ENCODE data around the gene FGD5. TPM values are rescaled to one million over a fixed set of nuclear protein-coding genes. Genes with fewer than 3 reads are reported as not detected.

FGD5 gene
- polyA plus RNA-seq, 1 donor (not counting 4 experiments of a cell fraction or from before 2014, with no cell fraction given) = not detected

DNA sequence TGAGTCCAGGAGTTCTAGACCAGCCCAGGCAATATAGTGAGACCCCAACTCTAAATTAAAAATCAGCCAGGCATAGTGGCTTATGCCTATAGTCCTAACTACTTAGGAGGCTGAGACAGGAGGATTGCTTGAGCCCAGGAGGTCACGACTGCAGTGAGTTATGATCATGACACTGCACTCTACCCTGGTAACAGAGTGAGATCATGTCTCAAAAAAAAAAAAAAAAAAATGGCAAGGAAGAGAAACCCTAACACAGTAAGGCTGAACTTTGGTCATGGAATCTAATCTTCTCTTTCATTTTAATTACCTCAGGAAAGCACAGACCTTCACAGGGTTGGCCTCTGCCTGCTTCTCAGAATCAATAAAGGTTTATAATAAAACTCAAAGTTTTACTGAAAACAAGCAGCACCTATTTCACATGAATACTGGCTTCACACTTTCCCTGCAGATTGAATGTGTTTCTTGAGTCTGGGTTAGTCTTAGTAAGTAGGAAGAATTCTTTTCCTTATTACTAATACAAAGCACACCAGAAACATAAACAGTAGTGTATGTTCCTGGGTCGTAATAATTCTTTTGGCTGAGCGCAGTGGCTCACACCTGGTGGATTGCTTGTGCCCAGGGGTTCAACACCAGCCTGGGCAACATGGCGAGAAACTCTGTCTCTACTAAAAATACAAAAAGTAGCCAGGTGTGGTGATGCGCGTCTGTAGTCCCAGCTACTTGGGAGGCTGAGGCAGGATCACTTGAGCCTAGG lies 117.0 kb downstream of the FGD5 start:
- Histone ChIP-seq H3K4me1 (ENCODE audit: control insufficient read depth, extremely low read depth, insufficient read depth, low read length) (no peaks in the 10 kb centered on the region), H3K9ac (ENCODE audit: control insufficient read depth, extremely low read depth, insufficient read depth, low read length) (no peak overlapping the region), H3K36me3 (ENCODE audit: control insufficient read depth in 2 of 2, extremely low read depth in 1 of 2, insufficient read depth in 2 of 2, low read length in 2 of 2) (no peaks in the 10 kb centered on the region), H3K4me2 (ENCODE audit: control insufficient read depth, extremely low read depth, insufficient read depth, low read depth, low read length) (no peak overlapping the region), H4K20me1 (ENCODE audit: control insufficient read depth, extremely low read depth, insufficient read depth, low read length) (no peaks in the 10 kb centered on the region), H3K27ac (ENCODE audit: control insufficient read depth, insufficient read depth, low read length) (no peak overlapping the region), H3K4me3 (ENCODE audit: control insufficient read depth in 2 of 3, extremely low read depth in 1 of 3, insufficient read depth in 2 of 3, low read depth in 1 of 3, low read length in 3 of 3) (no peak overlapping the region), H3K9me3 (ENCODE audit: control insufficient read depth, low read depth, low read length) (no peaks in the 10 kb centered on the region), H2AFZ (ENCODE audit: control insufficient read depth, low read length) (no peak overlapping the region), H3K79me2 (ENCODE audit: control insufficient read depth, insufficient read depth, low read length) (no peaks in the 10 kb centered on the region), H3K9me1 (ENCODE audit: control insufficient read depth, extremely low read depth, insufficient read depth, low read length) (no peaks in the 10 kb centered on the region), H3K27me3 (ENCODE audit: control insufficient read depth, extremely low read depth, insufficient read depth, low read length) (no peaks in the 10 kb centered on the region)
- dilution Hi-C loops (cut with MboI; ENCODE audit: extremely low pct_ligation_motif_present, low sequenced_read_pairs) = no loop called here
- TF ChIP-seq, protein P1, sequence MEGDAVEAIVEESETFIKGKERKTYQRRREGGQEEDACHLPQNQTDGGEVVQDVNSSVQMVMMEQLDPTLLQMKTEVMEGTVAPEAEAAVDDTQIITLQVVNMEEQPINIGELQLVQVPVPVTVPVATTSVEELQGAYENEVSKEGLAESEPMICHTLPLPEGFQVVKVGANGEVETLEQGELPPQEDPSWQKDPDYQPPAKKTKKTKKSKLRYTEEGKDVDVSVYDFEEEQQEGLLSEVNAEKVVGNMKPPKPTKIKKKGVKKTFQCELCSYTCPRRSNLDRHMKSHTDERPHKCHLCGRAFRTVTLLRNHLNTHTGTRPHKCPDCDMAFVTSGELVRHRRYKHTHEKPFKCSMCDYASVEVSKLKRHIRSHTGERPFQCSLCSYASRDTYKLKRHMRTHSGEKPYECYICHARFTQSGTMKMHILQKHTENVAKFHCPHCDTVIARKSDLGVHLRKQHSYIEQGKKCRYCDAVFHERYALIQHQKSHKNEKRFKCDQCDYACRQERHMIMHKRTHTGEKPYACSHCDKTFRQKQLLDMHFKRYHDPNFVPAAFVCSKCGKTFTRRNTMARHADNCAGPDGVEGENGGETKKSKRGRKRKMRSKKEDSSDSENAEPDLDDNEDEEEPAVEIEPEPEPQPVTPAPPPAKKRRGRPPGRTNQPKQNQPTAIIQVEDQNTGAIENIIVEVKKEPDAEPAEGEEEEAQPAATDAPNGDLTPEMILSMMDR (optimal IDR thresholded peaks at IDR 0.05 in 1 of 3, IDR thresholded peaks at IDR 0.05 in 1 of 3, conservative IDR thresholded peaks at IDR 0.05 in 1 of 3; ENCODE audit: extremely low read depth in 1 of 3, insufficient read depth in 2 of 3, low read length in 3 of 3) = no peak
- TF ChIP-seq EZH2 (IDR thresholded peaks at IDR 0.05; ENCODE audit: low read length) = no peak
- DNase-seq (ENCODE audit: low read depth, low spot score) = no peak
- FAIRE-seq = no peak

DNA sequence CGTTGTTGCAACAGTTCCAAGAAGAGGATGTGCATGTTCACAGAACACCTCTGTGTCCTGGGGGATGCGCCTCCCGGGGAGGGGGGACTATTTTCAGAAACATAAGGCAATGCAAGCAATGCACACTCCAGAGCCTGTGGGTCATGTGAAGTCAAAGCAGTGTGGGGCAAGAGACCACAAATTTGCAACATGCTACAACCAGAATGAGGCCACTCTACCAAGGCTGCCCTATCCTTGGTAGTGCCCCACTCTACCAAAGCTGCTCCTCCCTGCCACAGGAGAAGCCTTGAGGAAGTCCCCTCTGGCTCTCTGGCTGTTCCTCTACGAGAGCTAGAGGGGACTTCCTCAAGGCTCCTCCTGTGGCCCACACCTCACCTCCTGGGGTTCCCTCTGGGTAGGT lies 120.2 kb downstream of the FGD5 start:
- H3K79me2 ChIP-seq (ENCODE audit: control insufficient read depth, insufficient read depth, low read length) = peaks cover 6% of the 10 kb centered on the region
- H3K36me3 ChIP-seq (ENCODE audit: control insufficient read depth in 2 of 2, extremely low read depth in 1 of 2, insufficient read depth in 2 of 2, low read length in 2 of 2) = peaks cover 2 to 6% of the 10 kb centered on the region in 2 experiments
- H3K27me3 ChIP-seq (ENCODE audit: control insufficient read depth, extremely low read depth, insufficient read depth, low read length) = no peaks in the 10 kb centered on the region
- H3K27ac ChIP-seq (ENCODE audit: control insufficient read depth, insufficient read depth, low read length) = no peak overlapping the region
- TF ChIP-seq EZH2 (IDR thresholded peaks at IDR 0.05; ENCODE audit: low read length) = no peak
- TF ChIP-seq, protein P1 (optimal IDR thresholded peaks at IDR 0.05 in 1 of 3, IDR thresholded peaks at IDR 0.05 in 1 of 3, conservative IDR thresholded peaks at IDR 0.05 in 1 of 3; ENCODE audit: extremely low read depth in 1 of 3, insufficient read depth in 2 of 3, low read length in 3 of 3) = no peak
- no peak for DNase-seq (ENCODE audit: low read depth, low spot score)
- FAIRE-seq = no peak
- dilution Hi-C loops (cut with MboI; ENCODE audit: extremely low pct_ligation_motif_present, low sequenced_read_pairs) = no loop called here
- H3K9me1 ChIP-seq (ENCODE audit: control insufficient read depth, extremely low read depth, insufficient read depth, low read length) = peaks cover 2% of the 10 kb centered on the region
- no peaks in the 10 kb centered on the region for H4K20me1 ChIP-seq (ENCODE audit: control insufficient read depth, extremely low read depth, insufficient read depth, low read length)
- no peak overlapping the region for H3K9ac ChIP-seq (ENCODE audit: control insufficient read depth, extremely low read depth, insufficient read depth, low read length)
- H2AFZ ChIP-seq (ENCODE audit: control insufficient read depth, low read length) = no peak overlapping the region
- no peak overlapping the region for H3K4me3 ChIP-seq (ENCODE audit: control insufficient read depth in 2 of 3, extremely low read depth in 1 of 3, insufficient read depth in 2 of 3, low read depth in 1 of 3, low read length in 3 of 3)
- no peaks in the 10 kb centered on the region for H3K9me3 ChIP-seq (ENCODE audit: control insufficient read depth, low read depth, low read length)
- no peaks in the 10 kb centered on the region for H3K4me1 ChIP-seq (ENCODE audit: control insufficient read depth, extremely low read depth, insufficient read depth, low read length)
- no peak overlapping the region for H3K4me2 ChIP-seq (ENCODE audit: control insufficient read depth, extremely low read depth, insufficient read depth, low read depth, low read length)

Measured in keratinocyte (primary cell).